CD4-positive, alpha-beta T cell (primary cell): ENCODE measurements around the gene DCUN1D1. TPM values are rescaled to one million over a fixed set of nuclear protein-coding genes. Genes with fewer than 3 reads are reported as not detected.

Experiments
- ATAC-seq: fragments of 200-7000 bp; cut with Tn5 transposase; one replicate; pipeline ENCODE4 v1.10.0; 2022; ENCODE audit warnings: mild to moderate bottlenecking; ENCODE audit not compliant: poor library complexity
- CTCF ChIA-PET: fragments of 350-600 bp; sonication (Branson Sonifier 250); formaldehyde crosslinking; loops from one replicate; lab custom pipeline; 2021; ENCODE audit warnings: antibody characterized with exemption, inconsistent platforms; lab: Charles Lee
- POLR2A ChIA-PET: fragments of 350-600 bp; sonication (Branson Sonifier 250); formaldehyde crosslinking; loops from one replicate; lab custom pipeline; 2021; ENCODE audit warnings: antibody characterized with exemption, inconsistent platforms; lab: Charles Lee
- DNase-seq, 14 experiments: peaks; one replicate each; pipeline ENCODE4 v3.0.0-alpha.2; 2013 to 2020; ENCODE audit warnings: mixed read lengths in 2 of 14
- H3K27ac ChIP-seq, 2 donors: one replicate each; pipeline versions ENCODE4 v1.5.1 to v1.7.0; 2013; ENCODE audit warnings: low read length in 2 of 2, low read depth in 1 of 2, mild to moderate bottlenecking in 1 of 2
- H3K27me3 ChIP-seq, 2 experiments: 1 replicate in 1 of 2; 2 replicates in 1 of 2; pipeline versions ENCODE4 v1.6.1 to v1.7.0; 2013; ENCODE audit warnings: low read length in 2 of 2, control low read depth in 1 of 2, mild to moderate bottlenecking in 1 of 2, moderate library complexity in 1 of 2; ENCODE audit not compliant: insufficient read depth in 2 of 2, control insufficient read depth in 1 of 2
- H3K36me3 ChIP-seq: one replicate; pipeline ENCODE4 v1.6.1; 2013; ENCODE audit warnings: low read length, control low read depth; ENCODE audit not compliant: insufficient read depth
- H3K4me1 ChIP-seq: one replicate; pipeline ENCODE4 v1.6.1; 2013; ENCODE audit warnings: low read length, control low read depth; ENCODE audit not compliant: insufficient read depth
- H3K4me3 ChIP-seq: one replicate; pipeline ENCODE4 v1.5.1; 2013; ENCODE audit warnings: mild to moderate bottlenecking, low read length, moderate library complexity
- H3K9me3 ChIP-seq, 2 experiments: 1 replicate in 1 of 2; 2 replicates in 1 of 2; pipeline versions ENCODE4 v1.6.1 to v1.7.0; 2013; ENCODE audit warnings: low read length in 2 of 2, mild to moderate bottlenecking in 2 of 2, control low read depth in 1 of 2, moderate library complexity in 1 of 2; ENCODE audit not compliant: control insufficient read depth in 1 of 2, insufficient read depth in 1 of 2
- H3K27ac Mint-ChIP-seq: one replicate; pipeline ENCODE4 v1.8.0; 2020; ENCODE audit warnings: mixed read lengths
- H3K27me3 Mint-ChIP-seq: one replicate; pipeline ENCODE4 v1.8.0; 2021; ENCODE audit warnings: mixed read lengths
- H3K36me3 Mint-ChIP-seq: one replicate; pipeline ENCODE4 v1.8.0; 2021; ENCODE audit warnings: low read depth, mixed read lengths
- H3K4me1 Mint-ChIP-seq: one replicate; pipeline ENCODE4 v1.8.0; 2021; ENCODE audit warnings: low read depth, mixed read lengths
- H3K4me3 Mint-ChIP-seq: one replicate; pipeline ENCODE4 v1.8.0; 2020; ENCODE audit warnings: mild to moderate bottlenecking, mixed read lengths
- H3K9me3 Mint-ChIP-seq: one replicate; pipeline ENCODE4 v1.8.0; 2020; ENCODE audit warnings: mixed read lengths
- CTCF ChIP-seq: fragments of 200-600 bp; IDR thresholded peaks from one replicate; pipeline ENCODE4 v1.8.0; 2022; ENCODE audit warnings: antibody characterized with exemption, mild to moderate bottlenecking
- intact Hi-C, 2 experiments: fragments of 100-400 bp; cut with DNase I in 1 of 2; cut with micrococcal nuclease in 1 of 2; formaldehyde crosslinking; loops; one replicate each; pipeline versions ENCODE4 v1.15.1 to v1.9.0; 2023 to 2025; cut with DNase I, micrococcal nuclease
- total RNA-seq, 174 experiments: library from RNA in 2 of 174; stranded (reverse) in 2 of 174; gene quantifications; one replicate each; pipeline ENCODE4 v1.2.3 and lab custom pipeline; 2021 to 2026

Gene DCUN1D1
- total RNA-seq, 2 experiments from 2014 or later = 35.4 to 38.9 TPM

- Histone ChIP-seq H3K4me3 (no peak overlapping the region), H3K36me3 (peaks cover 16% of the 10 kb centered on the region), H3K4me1 (peaks cover 23% of the 10 kb centered on the region), H3K27ac (peak overlapping the region in 1 of 2 donors; percentile 42), H3K27me3 (no peaks in the 10 kb centered on the region), H3K9me3 (no peaks in the 10 kb centered on the region)
- ATAC-seq (peak; percentile 48), DNase-seq (no peak)
- Mint-ChIP-seq H3K27ac (peak overlapping the region; percentile 88), H3K4me1 (peaks cover 65% of the 10 kb centered on the region), H3K9me3 (no peaks in the 10 kb centered on the region), H3K27me3 (no peaks in the 10 kb centered on the region), H3K4me3 (peak overlapping the region; percentile 7), H3K36me3 (peaks cover 38% of the 10 kb centered on the region)
- no peak for TF ChIP-seq CTCF
- ChIA-PET CTCF (no interaction called here), POLR2A (no interaction called here)
- intact Hi-C loops = loop anchor here in 1 of 2 experiments (5.0 kb wide), 1 partner anchor 468 kb away; no protein-coding TSS in a partner anchor
These were observed 66.0 kb downstream of the DCUN1D1 start for GRCh38 chr3:182914341-182914740.

GRCh38 chr3:182913889-182914288 lies 66.4 kb downstream of the DCUN1D1 start:
- POLR2A ChIA-PET = interaction anchor here (0.6 to 0.8 kb wide), 4 partner anchors 11 to 191 kb away, joined by 3 read pairs; no protein-coding TSS in a partner anchor
- H3K9me3 ChIP-seq = no peaks in the 10 kb centered on the region
- no peaks in the 10 kb centered on the region for H3K27me3 ChIP-seq
- H3K27ac ChIP-seq = peak overlapping the region in 1 of 2 donors; percentile 12
- peaks cover 13% of the 10 kb centered on the region for H3K36me3 ChIP-seq
- CTCF ChIA-PET = no interaction called here
- DNase-seq = peak in 4 of 14 experiments; percentile 11 to 78 (median 50)
- no peaks in the 10 kb centered on the region for H3K27me3 Mint-ChIP-seq
- H3K4me3 ChIP-seq = no peak overlapping the region
- peaks cover 23% of the 10 kb centered on the region for H3K4me1 ChIP-seq
- peaks cover 69% of the 10 kb centered on the region for H3K4me1 Mint-ChIP-seq
- H3K36me3 Mint-ChIP-seq = peaks cover 42% of the 10 kb centered on the region
- peak overlapping the region; percentile 80 for H3K4me3 Mint-ChIP-seq
- intact Hi-C loops = loop anchor here in 1 of 2 experiments (5.0 kb wide), 1 partner anchor 468 kb away; no protein-coding TSS in a partner anchor
- no peaks in the 10 kb centered on the region for H3K9me3 Mint-ChIP-seq
- peak; percentile 58 for ATAC-seq
- H3K27ac Mint-ChIP-seq = peak overlapping the region; percentile 88
- no peak for TF ChIP-seq CTCF

DNA sequence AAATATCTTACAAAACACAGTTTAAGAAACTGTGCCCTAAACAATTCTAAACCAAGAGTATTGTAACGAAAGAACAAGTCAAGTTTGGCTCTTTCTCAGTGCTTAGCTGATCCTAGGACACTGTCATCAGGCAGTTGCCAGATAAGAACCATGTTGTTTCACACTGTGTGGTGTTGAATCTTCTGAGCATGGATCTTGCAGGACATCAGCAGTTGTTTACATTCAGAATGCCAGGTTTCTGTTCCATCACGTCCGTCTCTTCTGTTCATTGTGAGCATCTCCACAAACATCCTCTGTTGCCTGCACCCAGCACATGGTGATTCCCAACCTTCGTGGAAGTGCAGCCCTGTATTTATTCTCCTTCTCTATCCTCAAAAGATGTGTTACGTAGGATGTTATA lies 67.9 kb downstream of the DCUN1D1 start:
- Histone ChIP-seq H3K27me3 (no peaks in the 10 kb centered on the region), H3K36me3 (peaks cover 12% of the 10 kb centered on the region), H3K9me3 (no peaks in the 10 kb centered on the region), H3K27ac (no peak overlapping the region), H3K4me3 (no peak overlapping the region), H3K4me1 (peaks cover 23% of the 10 kb centered on the region)
- Mint-ChIP-seq H3K27me3 (no peaks in the 10 kb centered on the region), H3K36me3 (peaks cover 42% of the 10 kb centered on the region), H3K27ac (peak overlapping the region; percentile 75), H3K4me3 (no peak overlapping the region), H3K4me1 (peaks cover 69% of the 10 kb centered on the region), H3K9me3 (no peaks in the 10 kb centered on the region)
- ATAC-seq (no peak), DNase-seq (no peak)
- ChIA-PET CTCF (no interaction called here), POLR2A (interaction anchor here (1.0 kb wide), 1 partner anchor 186 kb away, joined by 3 read pairs; the partner anchor contains the start of gene MCCC1)
- intact Hi-C loops = loop anchor here in 1 of 2 experiments (5.0 kb wide), 1 partner anchor 470 kb away; no protein-coding TSS in a partner anchor
- TF ChIP-seq CTCF = no peak
